ENCODE measurements around the gene DNAH7. TPM values are rescaled to one million over a fixed set of nuclear protein-coding genes. Genes with fewer than 3 reads are reported as not detected.

The DNAH7 gene
- total and polyA plus RNA-seq, 2 of the 8 experiments (the other 6 are each of a cell fraction or from before 2014, with no cell fraction given), result 0.07 to 0.08 TPM

DNA sequence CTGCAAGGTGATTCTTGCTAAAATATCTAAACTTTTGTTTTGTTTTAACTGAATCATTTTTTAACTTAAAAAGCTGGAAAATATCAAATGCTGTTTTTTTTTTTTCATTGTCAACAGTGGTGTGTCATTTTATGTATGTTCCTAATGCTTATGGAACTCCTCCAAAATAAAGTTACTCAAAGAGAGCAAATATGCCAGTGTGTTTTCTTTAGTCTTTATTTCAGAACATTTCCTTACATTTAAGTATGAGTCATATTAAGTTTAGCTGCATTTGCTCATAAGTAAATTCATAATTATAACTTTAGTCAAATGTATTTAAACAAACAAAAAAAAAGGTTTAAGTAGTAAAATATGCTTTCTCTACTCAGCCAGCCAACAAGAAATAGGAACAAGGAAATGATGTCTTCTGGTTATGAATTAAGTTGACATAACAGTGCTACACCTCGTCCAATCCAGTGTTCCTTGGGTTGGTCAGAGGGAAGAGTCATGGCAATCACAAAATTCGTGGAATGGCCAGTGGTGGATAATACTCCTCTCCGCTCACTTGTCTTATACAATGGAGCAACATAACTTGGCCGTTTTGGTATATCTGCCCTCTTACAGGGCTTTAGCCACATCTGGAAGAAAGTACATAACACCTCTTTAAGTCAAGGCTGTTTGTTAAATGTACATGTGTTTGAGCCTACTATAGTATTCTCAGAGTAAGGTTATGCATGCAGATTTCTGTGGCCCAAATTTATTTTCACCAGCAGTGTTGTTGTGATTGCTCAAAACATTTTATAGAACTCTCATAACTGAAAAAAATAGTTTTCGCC is 330.9 kb downstream of the DNAH7 start:
- Histone ChIP-seq H3K4ac (replicated peaks; ENCODE audit: insufficient read length, low read depth, low read length) (no peak overlapping the region), H3K27ac (ENCODE audit: low read depth, low read length) (no peak overlapping the region), H3K27me3 (replicated peaks in 1 of 4; ENCODE audit: control insufficient read depth in 3 of 4, extremely low read depth in 1 of 4, insufficient read depth in 3 of 4, low read length in 3 of 4) (no peaks in the 10 kb centered on the region), H3K56ac (replicated peaks; ENCODE audit: insufficient read length, low read depth, low read length) (no peak overlapping the region), H4K5ac (ENCODE audit: insufficient read length, low read depth, low read length) (no peak overlapping the region), H4K8ac (ENCODE audit: extremely low read depth, insufficient read depth, low read length) (no peak overlapping the region), H3K79me2 (ENCODE audit: control insufficient read depth in 1 of 2, insufficient read depth in 2 of 2, low read length in 2 of 2) (no peaks in the 10 kb centered on the region), H3K4me3 (ENCODE audit: extremely low read depth in 1 of 4, insufficient read depth in 2 of 4, low read depth in 3 of 4, low read length in 4 of 4) (no peak overlapping the region), H4K91ac (replicated peaks; ENCODE audit: insufficient read length, low read length) (no peak overlapping the region), H3K4me2 (ENCODE audit: insufficient read depth in 1 of 2, low read depth in 2 of 2, low read length in 2 of 2) (no peak overlapping the region), H3K14ac (ENCODE audit: insufficient read length) (no peak overlapping the region), H3K9me3 (ENCODE audit: insufficient read depth in 2 of 2, low read depth in 1 of 2, low read length in 1 of 2) (peaks cover 8 to 9% of the 10 kb centered on the region in 2 experiments; a peak in 3 of 4 replicates), H3K4me1 (replicated peaks in 1 of 4; ENCODE audit: control insufficient read depth in 3 of 4, insufficient read depth in 4 of 4, low read length in 3 of 4) (no peaks in the 10 kb centered on the region), H3K79me1 (ENCODE audit: low read depth, low read length) (no peaks in the 10 kb centered on the region), H4K20me1 (replicated peaks in 1 of 2; ENCODE audit: control insufficient read depth in 1 of 2, insufficient read depth in 2 of 2, low read length in 2 of 2) (no peaks in the 10 kb centered on the region), H3K36me3 (ENCODE audit: control insufficient read depth in 2 of 4, insufficient read depth in 4 of 4, low read length in 3 of 4) (peaks cover 0 to 44% (median 15%) of the 10 kb centered on the region in 4 experiments; a peak in 4 of 8 replicates), H3K18ac (ENCODE audit: extremely low read depth, low read length) (no peak overlapping the region), H2BK5ac (ENCODE audit: low read depth, low read length) (no peak overlapping the region), H3K9ac (replicated peaks in 1 of 4; ENCODE audit: extremely low read depth in 1 of 4, low read depth in 3 of 4, low read length in 3 of 4) (no peak overlapping the region), H2BK12ac (ENCODE audit: low read depth, low read length) (no peak overlapping the region), H2BK15ac (ENCODE audit: low read length) (no peak overlapping the region), H2BK120ac (replicated peaks; ENCODE audit: low read depth, low read length) (no peak overlapping the region), H3K23ac (ENCODE audit: insufficient read length) (no peak overlapping the region), H2BK20ac (ENCODE audit: low read length) (no peak overlapping the region), H2AK5ac (ENCODE audit: low read depth, low read length) (no peak overlapping the region), H3K23me2 (ENCODE audit: low read depth, low read length) (no peaks in the 10 kb centered on the region), H2AFZ (ENCODE audit: low read length) (no peak overlapping the region)
- TF ChIP-seq POLR2AphosphoS5 (IDR thresholded peaks at IDR 0.05; ENCODE audit: low read depth, low read length), result no peak
- TF ChIP-seq CHD2 (IDR thresholded peaks at IDR 0.05; ENCODE audit: low read length), result no peak
- no peak for TF ChIP-seq TBP (IDR thresholded peaks at IDR 0.05; ENCODE audit: low read depth, low read length)
- no peak for TF ChIP-seq RNF2 (IDR thresholded peaks at IDR 0.05; ENCODE audit: borderline replicate concordance, low read depth, low read length, missing control alignments, poor library complexity, severe bottlenecking)
- TF ChIP-seq SP2 (IDR thresholded peaks at IDR 0.05; ENCODE audit: low read length), result no peak
- TF ChIP-seq ATF3 (IDR thresholded peaks at IDR 0.05; ENCODE audit: insufficient read depth, low read depth, low read length), result no peak
- TF ChIP-seq SIX5 (IDR thresholded peaks at IDR 0.05; ENCODE audit: low read depth, low read length), result no peak
- TF ChIP-seq EZH2 (IDR thresholded peaks at IDR 0.05; ENCODE audit: low read depth, low read length, severe bottlenecking), result no peak
- TF ChIP-seq BCL11A (IDR thresholded peaks at IDR 0.05; ENCODE audit: low read depth in 2 of 2, low read length in 2 of 2), result no peak
- no peak for TF ChIP-seq BACH1 (IDR thresholded peaks at IDR 0.05; ENCODE audit: low read length)
- no peak for TF ChIP-seq E2F6 (IDR thresholded peaks at IDR 0.05)
- no peak for DNase-seq (ENCODE audit: low read depth in 1 of 2, low spot score in 2 of 2)
- 87% methylated on average over 5 of the region's 5 CpGs; no CpG with 5 or more reads in 1 of the 2 experiments for WGBS, 2 experiments (ENCODE audit: extremely low coverage in 1 of 2, insufficient coverage in 1 of 2, insufficient read length in 1 of 2, insufficient replicate concordance in 2 of 2, low coverage in 1 of 2, low lambda C conversion rate in 2 of 2, missing lambda C conversion rate in 1 of 2)
- CTCF ChIA-PET (ENCODE audit: partially characterized antibody), result interaction anchor here (0.9 kb wide), 1 partner anchor 34 kb away, joined by 3 read pairs; no protein-coding TSS in a partner anchor
- POLR2A ChIA-PET (ENCODE audit: partially characterized antibody), result no interaction called here
- FAIRE-seq, result no peak
